SK-N-SH (cell line): ENCODE measurements around the gene APBB2. TPM values are rescaled to one million over a fixed set of nuclear protein-coding genes. Genes with fewer than 3 reads are reported as not detected.

ENCODE experiments used
- CTCF ChIA-PET: fragments of 300-600, 350-600 bp; formaldehyde crosslinking; extraction: SDS; loops from one replicate; lab custom pipeline; 2021; lab: Yijun Ruan, JAX
- POLR2A ChIA-PET: fragments of 350-600 bp; sonication (Branson Sonifier 250); formaldehyde crosslinking; extraction: SDS; loops from one replicate; lab custom pipeline; 2020; ENCODE audit warnings: antibody characterized with exemption, inconsistent platforms; lab: Yijun Ruan, JAX
- DNase-seq: peaks from one replicate; pipeline ENCODE4 v3.0.0; 2012
- H2AFZ ChIP-seq: fragments of 200-600 bp; sonication (generic); 2 replicates; pipeline ENCODE4 v1.8.1; 2016; ENCODE audit warnings: antibody characterized with exemption, mild to moderate bottlenecking, low read depth
- H3F3A ChIP-seq: fragments of 200-600 bp; sonication (generic); replicated peaks from 2 replicates; pipeline ENCODE3; 2016; ENCODE audit warnings: antibody characterized with exemption, mild to moderate bottlenecking; ENCODE audit not compliant: insufficient read depth
- H3K27ac ChIP-seq, 2 experiments: fragments of 200-500 bp in 1 of 2; fragments of 200-600 bp in 1 of 2; sonication (Bioruptor generic) in 1 of 2; sonication (generic), shearing (Covaris generic) in 1 of 2; 2 replicates each; pipeline versions ENCODE4 v1.5.1 to v1.6.1; 2014 to 2016; ENCODE audit warnings: low read depth in 2 of 2, inconsistent platforms in 1 of 2, low read length in 1 of 2, mild to moderate bottlenecking in 1 of 2, mixed read lengths in 1 of 2
- H3K27me3 ChIP-seq: fragments of 200-600 bp; sonication (generic), shearing (Covaris generic); 2 replicates; pipeline ENCODE4 v1.6.1; 2016; ENCODE audit warnings: mixed run types; ENCODE audit not compliant: insufficient read depth
- H3K36me3 ChIP-seq, 2 experiments: fragments of 200-500 bp in 1 of 2; fragments of 200-600 bp in 1 of 2; sonication (Bioruptor generic) in 1 of 2; sonication (generic) in 1 of 2; replicated peaks in 1 of 2; 2 replicates each; pipeline versions ENCODE3 to v1.5.1; 2014 to 2016; ENCODE audit warnings: low read length in 1 of 2, mild to moderate bottlenecking in 1 of 2; ENCODE audit not compliant: insufficient read depth in 2 of 2, control insufficient read depth in 1 of 2
- H3K4me1 ChIP-seq, 2 experiments: fragments of 200-500 bp in 1 of 2; fragments of 200-600 bp in 1 of 2; sonication (Bioruptor generic) in 1 of 2; sonication (generic), shearing (Covaris generic) in 1 of 2; 2 replicates each; pipeline versions ENCODE4 v1.5.1 to v1.6.1; 2014 to 2016; ENCODE audit warnings: low read depth in 1 of 2, low read length in 1 of 2, mixed run types in 1 of 2; ENCODE audit not compliant: insufficient read depth in 2 of 2, control insufficient read depth in 1 of 2
- H3K4me2 ChIP-seq: fragments of 200-600 bp; sonication (generic), shearing (Covaris generic); 2 replicates; pipeline ENCODE4 v1.6.1; 2017; ENCODE audit warnings: mixed run types
- H3K4me3 ChIP-seq, 2 experiments: fragments of 200-500 bp in 1 of 2; fragments of 200-600 bp in 1 of 2; sonication (Bioruptor generic) in 1 of 2; sonication (generic), shearing (Covaris generic) in 1 of 2; 2 replicates each; pipeline versions ENCODE4 v1.5.1 to v1.8.1; 2014 to 2016; ENCODE audit warnings: low read depth in 2 of 2, inconsistent platforms in 1 of 2, low read length in 1 of 2, mild to moderate bottlenecking in 1 of 2, mixed read lengths in 1 of 2, moderate library complexity in 1 of 2
- H3K79me2 ChIP-seq: fragments of 200-600 bp; sonication (generic); 2 replicates; pipeline ENCODE4 v1.8.1; 2017; ENCODE audit warnings: mild to moderate bottlenecking; ENCODE audit not compliant: insufficient read depth
- H3K9ac ChIP-seq: fragments of 200-600 bp; sonication (generic); 2 replicates; pipeline ENCODE4 v1.6.1; 2017; ENCODE audit warnings: mixed run types
- H3K9me2 ChIP-seq: fragments of 200-600 bp; sonication (generic); 2 replicates; pipeline ENCODE4 v1.6.1; 2017; ENCODE audit warnings: mixed run types
- H3K9me3 ChIP-seq: fragments of 200-600 bp; sonication (generic); 2 replicates; pipeline ENCODE4 v1.6.1; 2017; ENCODE audit warnings: mixed run types, mild to moderate bottlenecking, moderate library complexity
- H4K20me1 ChIP-seq: fragments of 200-600 bp; sonication (generic); 2 replicates; pipeline ENCODE4 v1.6.1; 2017; ENCODE audit warnings: mild to moderate bottlenecking, mixed run types; ENCODE audit not compliant: insufficient read depth
- CHD2 ChIP-seq: fragments of 150-350 bp; IDR thresholded peaks from 2 replicates; pipeline ENCODE4 v1.6.1; 2018; ENCODE audit warnings: low read length; ENCODE audit not compliant: partially characterized antibody
- CTCF ChIP-seq: fragments of 200-600 bp; sonication (generic); IDR thresholded peaks from 2 replicates; pipeline ENCODE4 v1.6.1; 2017; ENCODE audit warnings: antibody characterized with exemption, mild to moderate bottlenecking, moderate library complexity
- EP300 ChIP-seq, 2 experiments: IDR thresholded peaks; 2 replicates each; pipeline versions ENCODE4 v1.4.0 to v1.6.1; 2012; ENCODE audit warnings: borderline replicate concordance in 1 of 2, low read depth in 1 of 2, low read length in 1 of 2
- GABPA ChIP-seq: IDR thresholded peaks from 2 replicates; pipeline ENCODE4 v1.4.0; 2012; ENCODE audit warnings: low read depth, mild to moderate bottlenecking
- GATA2 ChIP-seq: sonication (generic); formaldehyde crosslinking; IDR thresholded peaks from 2 replicates; pipeline ENCODE4 v1.5.0; 2020; ENCODE audit warnings: mild to moderate bottlenecking, missing genetic modification reagents
- MAX ChIP-seq: IDR thresholded peaks from 2 replicates; pipeline ENCODE4 v1.4.0; 2012; ENCODE audit warnings: low read depth
- NFIC ChIP-seq: IDR thresholded peaks from 2 replicates; pipeline ENCODE4 v1.4.0; 2012; ENCODE audit warnings: borderline replicate concordance
- POLR2AphosphoS5 ChIP-seq: IDR thresholded peaks from 2 replicates; pipeline ENCODE4 v1.6.1; 2012; ENCODE audit warnings: low read depth, low read length
- RAD21 ChIP-seq: IDR thresholded peaks from 2 replicates; pipeline ENCODE4 v1.6.1; 2012; ENCODE audit warnings: mild to moderate bottlenecking, low read length
- RCOR1 ChIP-seq: fragments of 150-350 bp; IDR thresholded peaks from 2 replicates; pipeline ENCODE4 v1.6.1; 2017; ENCODE audit warnings: antibody characterized with exemption, low read length
- REST ChIP-seq: IDR thresholded peaks from 2 replicates; pipeline ENCODE4 v1.6.1; 2012; ENCODE audit warnings: mild to moderate bottlenecking, low read depth, low read length, moderate library complexity
- RXRA ChIP-seq: IDR thresholded peaks from 2 replicates; pipeline ENCODE4 v1.4.0; 2012; ENCODE audit warnings: low read depth, mild to moderate bottlenecking, borderline replicate concordance
- SIN3A ChIP-seq: IDR thresholded peaks from 2 replicates; pipeline ENCODE4 v1.6.1; 2012; ENCODE audit warnings: low read depth, mild to moderate bottlenecking, low read length, moderate library complexity, borderline replicate concordance
- SMC3 ChIP-seq: IDR thresholded peaks from 2 replicates; pipeline ENCODE4 v1.6.1; 2012; ENCODE audit warnings: low read depth, low read length, improper control_type of control experiment
- TEAD4 ChIP-seq: IDR thresholded peaks from 2 replicates; pipeline ENCODE4 v1.4.0; 2012; ENCODE audit warnings: mild to moderate bottlenecking, borderline replicate concordance; ENCODE audit not compliant: insufficient read depth
- USF2 ChIP-seq: fragments of 150-350 bp; IDR thresholded peaks from 2 replicates; pipeline ENCODE4 v1.6.1; 2017; ENCODE audit warnings: antibody characterized with exemption, low read length, low read depth, borderline replicate concordance
- WGBS: methylation state at CpG from one replicate; pipeline ENCODE4 v1.1.6; 2017; ENCODE audit warnings: low lambda C conversion rate; 5-methylcytosine and 5-hydroxymethylcytosine counted together
- polyA plus RNA-seq, 3 experiments: library from polyadenylated mRNA; depleted of rRNA; stranded (reverse); fragments of >200 nt; gene quantifications; 2 replicates each; pipeline ENCODE4 v1.2.3, GENCODE V29; 2012

The APBB2 gene
- polyA plus RNA-seq, 1 of the 3 experiments (the other 2 are of a cell fraction) = 49.8 TPM

- no peak overlapping the region for H3K4me2 ChIP-seq
- no peaks in the 10 kb centered on the region for H3K27me3 ChIP-seq
- 74% methylated on average over 2 of the region's 3 CpGs for WGBS
- POLR2A ChIA-PET = no interaction called here
- peaks cover 6 to 22% of the 10 kb centered on the region in 2 experiments for H3K4me1 ChIP-seq
- H3F3A ChIP-seq = peaks cover 17% of the 10 kb centered on the region
- H3K79me2 ChIP-seq = peaks cover 77% of the 10 kb centered on the region; the same call in 1 of the 2 replicates
- H4K20me1 ChIP-seq = no peaks in the 10 kb centered on the region
- no peak overlapping the region for H2AFZ ChIP-seq
- no peak overlapping the region for H3K9ac ChIP-seq
- CTCF ChIA-PET = interaction anchor here (1.3 to 3.0 kb wide), 3 partner anchors 11 to 228 kb away, joined by 4 to 22 read pairs (median 4); partner anchors contain the start of gene APBB2
- no peak for TF ChIP-seq RXRA
- no peak for TF ChIP-seq RCOR1
- TF ChIP-seq EP300 (IDR thresholded peaks at IDR 0.05; ENCODE audit: borderline replicate concordance in 1 of 2, low read depth in 1 of 2, low read length in 1 of 2) = no peak
- TF ChIP-seq REST = no peak
- TF ChIP-seq CTCF = no peak
- TF ChIP-seq GABPA = no peak
- no peak for TF ChIP-seq RAD21
- TF ChIP-seq SMC3 = no peak
- no peak for TF ChIP-seq POLR2AphosphoS5
- TF ChIP-seq TEAD4 = no peak
- no peak for TF ChIP-seq MAX
- no peak for TF ChIP-seq USF2
- no peak for TF ChIP-seq SIN3A
- TF ChIP-seq NFIC = no peak
- TF ChIP-seq CHD2 = no peak
- no peak for TF ChIP-seq GATA2
- H3K9me3 ChIP-seq = no peaks in the 10 kb centered on the region
- no peak for DNase-seq
- H3K4me3 ChIP-seq = no peak overlapping the region
- H3K9me2 ChIP-seq = no peaks in the 10 kb centered on the region
- peaks cover 0 to 16% of the 10 kb centered on the region in 2 experiments for H3K36me3 ChIP-seq
- no peak overlapping the region for H3K27ac ChIP-seq
These were observed 228.0 kb downstream of the APBB2 start for GRCh38 chr4:40986375-40986774.
